K562 (cell line): ENCODE results near the gene IREB2. TPM values are rescaled to one million over a fixed set of nuclear protein-coding genes. Genes with fewer than 3 reads are reported as not detected.

Experiments used
- ATF2 ChIP-seq: sonication (generic); formaldehyde crosslinking; IDR thresholded peaks from 2 replicates; pipeline ENCODE4 v1.8.1; 2022; ENCODE audit warnings: missing genetic modification reagents
- CREB1 ChIP-seq, 2 experiments: sonication (generic) in 1 of 2; formaldehyde crosslinking in 1 of 2; IDR thresholded peaks; 2 replicates each; pipeline versions ENCODE4 v1.6.1 to v1.8.0; 2012 to 2022; ENCODE audit warnings: inconsistent platforms in 1 of 2, mild to moderate bottlenecking in 1 of 2, missing genetic modification reagents in 1 of 2, moderate library complexity in 1 of 2
- HMG20A ChIP-seq: fragments of 450-650 bp; formaldehyde crosslinking; conservative IDR thresholded peaks from 2 replicates; pipeline ENCODE4 v1.4.0; 2020; ENCODE audit warnings: mild to moderate bottlenecking, mixed read lengths
- IRF9 ChIP-seq: fragments of 450-650 bp; IDR thresholded peaks from 2 replicates; pipeline ENCODE4 v1.6.1; 2016; ENCODE audit warnings: missing biosample characterization, missing genetic modification characterization
- JUN ChIP-seq, 2 experiments: sonication (generic) in 1 of 2; formaldehyde crosslinking in 1 of 2; IDR thresholded peaks; 2 replicates each; pipeline versions ENCODE4 v1.6.1 to v1.8.0; 2012 to 2022; ENCODE audit warnings: borderline replicate concordance in 2 of 2, mild to moderate bottlenecking in 2 of 2, improper control_type of control experiment in 1 of 2, low read depth in 1 of 2, low read length in 1 of 2, missing genetic modification reagents in 1 of 2
- MECOM ChIP-seq: fragments of 250-450 bp; sonication (Bioruptor Pico); IDR thresholded peaks from 2 replicates; pipeline ENCODE4 v1.8.0; 2022; ENCODE audit warnings: inconsistent platforms
- MTF1 ChIP-seq: fragments of 250-450 bp; sonication (Bioruptor Pico); IDR thresholded peaks from 2 replicates; pipeline ENCODE4 v1.9.0; 2021; ENCODE audit warnings: moderate library complexity, mild to moderate bottlenecking, inconsistent platforms, borderline replicate concordance
- NCOA2 ChIP-seq, 2 experiments: fragments of 450-650 bp; IDR thresholded peaks; 2 replicates each; pipeline ENCODE4 v1.6.1; 2018; ENCODE audit warnings: mild to moderate bottlenecking in 2 of 2, moderate library complexity in 1 of 2; ENCODE audit not compliant: partially characterized antibody in 2 of 2
- NUFIP1 ChIP-seq: fragments of 450-650 bp; IDR thresholded peaks from 2 replicates; pipeline ENCODE4 v1.6.1; 2018; ENCODE audit not compliant: partially characterized antibody
- SMARCA4 ChIP-seq: fragments of 450-650 bp; IDR thresholded peaks from 2 replicates; pipeline ENCODE4 v1.6.1; 2016
- TAL1 ChIP-seq: fragments of 450-650 bp; IDR thresholded peaks from 2 replicates; pipeline ENCODE4 v1.6.1; 2016; ENCODE audit warnings: mild to moderate bottlenecking
- THRAP3 ChIP-seq: fragments of 450-650 bp; IDR thresholded peaks from 2 replicates; pipeline ENCODE4 v1.6.1; 2016; ENCODE audit warnings: mild to moderate bottlenecking, inconsistent platforms, borderline replicate concordance
- ZBTB11 ChIP-seq, 3 experiments: fragments of 200-800 bp in 1 of 3; fragments of 250-450 bp in 1 of 3; fragments of 450-650 bp in 1 of 3; sonication (Bioruptor Pico) in 1 of 3; sonication (Bioruptor generic) in 1 of 3; formaldehyde crosslinking in 1 of 3; IDR thresholded peaks; 2 replicates each; pipeline versions ENCODE4 v1.6.1 to v1.8.0; 2016 to 2022; ENCODE audit warnings: mild to moderate bottlenecking in 2 of 3, missing genetic modification characterization in 2 of 3, missing compliant biosample characterization in 1 of 3, moderate library complexity in 1 of 3
- ZFP30 ChIP-seq: fragments of 250-450 bp; sonication (Bioruptor Pico); IDR thresholded peaks from 2 replicates; pipeline ENCODE4 v1.8.0; 2022; ENCODE audit warnings: moderate library complexity, mild to moderate bottlenecking, inconsistent platforms, borderline replicate concordance
- ZNF3 ChIP-seq: fragments of 250-450 bp; sonication (Bioruptor Pico); IDR thresholded peaks from 2 replicates; pipeline ENCODE4 v1.5.0; 2021; ENCODE audit warnings: mild to moderate bottlenecking, moderate library complexity
- ZNF717 ChIP-seq: fragments of 250-450 bp; sonication (Bioruptor Pico); IDR thresholded peaks from 2 replicates; pipeline ENCODE4 v1.5.0; 2021
- ZNF830 ChIP-seq: fragments of 250-450 bp; sonication (Bioruptor Pico); IDR thresholded peaks from 2 replicates; pipeline ENCODE4 v1.5.0; 2021; ENCODE audit warnings: mild to moderate bottlenecking
- polyA plus RNA-seq, 8 experiments: library from polyadenylated mRNA; depleted of rRNA in 4 of 8; stranded (reverse) in 5 of 8; unstranded in 3 of 8; fragments of >200 nt; fragmentation: Nextera tagmentation in 2 of 8; fragmentation: Illumina TruSeq in 1 of 8; extraction: Ambion mirVana in 2 of 8; extraction: Trizol in 1 of 8; gene quantifications; 2 replicates each; pipeline versions ENCODE4 v1.2.1 to v1.2.3, GENCODE V29; 2011 to 2014; ENCODE audit warnings: inconsistent platforms in 1 of 8, missing spikeins in 1 of 8
- total RNA-seq, 7 experiments: library from RNA; depleted of rRNA in 6 of 7; stranded (reverse); fragments of >200 nt in 6 of 7; fragmentation: Illumina TruSeq in 2 of 7; extraction: Trizol in 2 of 7; gene quantifications; 2 replicates each; pipeline versions ENCODE4 v1.2.1 to v1.2.3, GENCODE V29; 2011 to 2021; ENCODE audit warnings: low replicate concordance in 1 of 7

IREB2 gene
- total and polyA plus RNA-seq, 9 of the 15 experiments (the other 6 are each of a cell fraction or from before 2014, with no cell fraction given), result 16.8 to 61.7 (median 34.0) TPM

- no peak for TF ChIP-seq HMG20A (CRISPR knock-in tag)
- TF ChIP-seq ATF2 (CRISPR knock-in tag), result no peak
- TF ChIP-seq ZNF717 (CRISPR knock-in tag), result no peak
- peak; percentile 73; the same call in 1 of the 2 replicates for TF ChIP-seq JUN (IDR thresholded peaks at IDR 0.05; ENCODE audit: borderline replicate concordance, low read depth, low read length)
- TF ChIP-seq JUN (CRISPR knock-in tag; IDR thresholded peaks at IDR 0.05; ENCODE audit: borderline replicate concordance), result no peak
- TF ChIP-seq TAL1, result no peak
- TF ChIP-seq IRF9 (tag), result no peak
- no peak for TF ChIP-seq SMARCA4
- no peak for TF ChIP-seq ZNF3 (CRISPR knock-in tag)
- TF ChIP-seq MECOM (CRISPR knock-in tag), result no peak
- no peak for TF ChIP-seq MTF1
- TF ChIP-seq NCOA2 (IDR thresholded peaks at IDR 0.05; ENCODE audit: partially characterized antibody in 2 of 2), result no peak
- peak; percentile 18; the same call in 1 of the 2 replicates for TF ChIP-seq CREB1 (IDR thresholded peaks at IDR 0.05)
- TF ChIP-seq CREB1 (CRISPR knock-in tag; IDR thresholded peaks at IDR 0.05), result no peak
- TF ChIP-seq NUFIP1, result no peak
- TF ChIP-seq ZFP30 (CRISPR knock-in tag), result no peak
- peak in 1 of 3 experiments; percentile 75; a peak in 2 of 6 replicates for TF ChIP-seq ZBTB11 (CRISPR knock-in tag; IDR thresholded peaks at IDR 0.05)
- TF ChIP-seq ZNF830 (CRISPR knock-in tag), result no peak
- TF ChIP-seq THRAP3, result no peak
Observed at GRCh38 chr15:78437762-78438618, at the start of gene IREB2 (continued).
